CD4-positive, CD25-positive, alpha-beta regulatory T cell (primary cell): ENCODE data around the gene TXNRD2. TPM values are rescaled to one million over a fixed set of nuclear protein-coding genes. Genes with fewer than 3 reads are reported as not detected.
"Not testable (repeated sequence)": the region's sequence is repeated elsewhere in the genome, so short reads cannot be mapped to it uniquely, and the experiment has no call there.

Experiments
- ATAC-seq, 2 donors: fragments of 150-1000 bp; cut with Tn5 transposase; one replicate each; pipeline ENCODE4 v1.10.0; 2021; ENCODE audit warnings: low read depth in 2 of 2, moderate number of reproducible peaks in 2 of 2, moderate library complexity in 1 of 2
- DNase-seq, 3 donors: peaks; one replicate each; pipeline versions ENCODE4 v3.0.0 to v3.0.0-alpha.2; 2012 to 2022; ENCODE audit warnings: mixed read lengths in 1 of 3
- H3K27ac ChIP-seq: one replicate; pipeline ENCODE4 v1.7.0; 2013; ENCODE audit warnings: mild to moderate bottlenecking, low read length; ENCODE audit not compliant: insufficient read depth, poor library complexity, severe bottlenecking
- H3K27me3 ChIP-seq: one replicate; pipeline ENCODE4 v1.7.0; 2013; ENCODE audit warnings: low read length; ENCODE audit not compliant: control insufficient read depth, insufficient read depth
- H3K36me3 ChIP-seq: one replicate; pipeline ENCODE4 v1.7.0; 2013; ENCODE audit warnings: mild to moderate bottlenecking, low read length, moderate library complexity; ENCODE audit not compliant: control insufficient read depth, insufficient read depth
- H3K4me1 ChIP-seq: 2 replicates; pipeline ENCODE4 v1.7.0; 2013; ENCODE audit warnings: mild to moderate bottlenecking, low read length; ENCODE audit not compliant: insufficient read depth, control insufficient read depth, poor library complexity, severe bottlenecking
- H3K4me3 ChIP-seq: one replicate; pipeline ENCODE4 v1.7.0; 2013; ENCODE audit warnings: low read depth, mild to moderate bottlenecking, low read length, moderate library complexity
- H3K9me3 ChIP-seq, 2 experiments: 1 replicate in 1 of 2; 2 replicates in 1 of 2; pipeline ENCODE4 v1.7.0; 2013; ENCODE audit warnings: low read length in 2 of 2, mild to moderate bottlenecking in 1 of 2, moderate library complexity in 1 of 2; ENCODE audit not compliant: control insufficient read depth in 2 of 2
- H3K27ac Mint-ChIP-seq, 3 donors: one replicate each; pipeline ENCODE4 v1.8.0; 2020 to 2022; ENCODE audit warnings: mild to moderate bottlenecking in 3 of 3, mixed read lengths in 3 of 3, moderate library complexity in 2 of 3
- H3K27me3 Mint-ChIP-seq: one replicate; pipeline ENCODE4 v1.8.0; 2022; ENCODE audit warnings: mild to moderate bottlenecking, mixed read lengths
- H3K36me3 Mint-ChIP-seq: one replicate; pipeline ENCODE4 v1.8.0; 2020; ENCODE audit warnings: mixed read lengths
- H3K4me1 Mint-ChIP-seq, 4 donors: one replicate each; pipeline ENCODE4 v1.8.0; 2020 to 2022; ENCODE audit warnings: mixed read lengths in 4 of 4, mild to moderate bottlenecking in 1 of 4
- H3K4me3 Mint-ChIP-seq, 4 donors: one replicate each; pipeline ENCODE4 v1.8.0; 2020 to 2022; ENCODE audit warnings: mild to moderate bottlenecking in 4 of 4, mixed read lengths in 4 of 4, moderate library complexity in 3 of 4
- H3K9me3 Mint-ChIP-seq, 7 donors: one replicate each; pipeline ENCODE4 v1.8.0; 2020 to 2022; ENCODE audit warnings: mixed read lengths in 7 of 7, mild to moderate bottlenecking in 3 of 7, moderate library complexity in 2 of 7
- polyA plus RNA-seq, 4 donors: library from polyadenylated mRNA; unstranded; fragments of 300-500 nt; fragmentation: Illumina TruSeq; gene quantifications; one replicate each; pipeline ENCODE4 v1.2.3, GENCODE V29; 2021
- total RNA-seq: library from RNA; stranded (reverse); gene quantifications from one replicate; pipeline ENCODE4 v1.2.3, GENCODE V29; 2022

Gene TXNRD2
- total and polyA plus RNA-seq, 5 donors from 2014 or later = 11.3 to 25.7 (median 11.9) TPM

- Mint-ChIP-seq H3K27me3 (no peaks in the 10 kb centered on the region), H3K36me3 (peaks cover 9% of the 10 kb centered on the region), H3K4me3 (peak overlapping the region; percentile 92 to 95 (median 94)), H3K4me1 (peaks cover 21 to 69% (median 45%) of the 10 kb centered on the region in 4 donors), H3K27ac (peak overlapping the region; percentile 94 to 99 (median 95)), H3K9me3 (no peaks in the 10 kb centered on the region)
- Histone ChIP-seq H3K36me3 (no peaks in the 10 kb centered on the region), H3K27me3 (no peaks in the 10 kb centered on the region), H3K27ac (peak overlapping the region; percentile 77), H3K4me1 (peaks cover 28% of the 10 kb centered on the region), H3K9me3 (no peaks in the 10 kb centered on the region), H3K4me3 (peak overlapping the region; percentile 87)
- ATAC-seq = no peak
- peak in 1 of 3 donors; percentile 33 for DNase-seq
Observed at GRCh38 chr22:19942157-19943081, 801 bp upstream of the TXNRD2 start.

GRCh38 chr22:19940536-19941364 is 868 bp downstream of the TXNRD2 start:
- Histone ChIP-seq H3K27me3 (no peaks in the 10 kb centered on the region), H3K4me3 (peak overlapping the region; percentile 82), H3K36me3 (no peaks in the 10 kb centered on the region), H3K27ac (peak overlapping the region; percentile 77), H3K9me3 (peaks cover 3 to 7% of the 10 kb centered on the region in 2 experiments), H3K4me1 (peaks cover 28% of the 10 kb centered on the region)
- no peaks in the 10 kb centered on the region for H3K27me3 Mint-ChIP-seq
- ATAC-seq = peak in 1 of 2 donors; percentile 6
- peaks cover 0 to 14% (median 5%) of the 10 kb centered on the region in 7 donors for H3K9me3 Mint-ChIP-seq
- peak overlapping the region; percentile 92 to 95 (median 94) for H3K4me3 Mint-ChIP-seq
- peaks cover 17 to 54% (median 36%) of the 10 kb centered on the region in 4 donors for H3K4me1 Mint-ChIP-seq
- peak overlapping the region; percentile 94 to 99 (median 95) for H3K27ac Mint-ChIP-seq
- peaks cover 24% of the 10 kb centered on the region for H3K36me3 Mint-ChIP-seq
- no peak for DNase-seq

GRCh38 chr22:19937616-19938473 is 3.8 kb downstream of the TXNRD2 start:
- Histone ChIP-seq H3K27me3 (no peaks in the 10 kb centered on the region), H3K36me3 (no peaks in the 10 kb centered on the region), H3K4me3 (no peak overlapping the region), H3K27ac (no peak overlapping the region), H3K4me1 (peaks cover 16% of the 10 kb centered on the region), H3K9me3 (peaks cover 3 to 9% of the 10 kb centered on the region in 2 experiments)
- peaks cover 0 to 19% (median 5%) of the 10 kb centered on the region in 7 donors for H3K9me3 Mint-ChIP-seq
- peaks cover 9 to 36% (median 20%) of the 10 kb centered on the region in 4 donors for H3K4me1 Mint-ChIP-seq
- H3K4me3 Mint-ChIP-seq = peak overlapping the region in 1 of 4 donors; percentile 93
- DNase-seq (no peak), ATAC-seq (no peak)
- no peaks in the 10 kb centered on the region for H3K27me3 Mint-ChIP-seq
- H3K36me3 Mint-ChIP-seq = peaks cover 30% of the 10 kb centered on the region
- no peak overlapping the region for H3K27ac Mint-ChIP-seq

GRCh38 chr22:19936513-19936912 is 5.1 kb downstream of the TXNRD2 start:
- Mint-ChIP-seq H3K4me3 (no peak overlapping the region), H3K27ac (no peak overlapping the region), H3K27me3 (no peaks in the 10 kb centered on the region), H3K9me3 (peaks cover 0 to 19% (median 5%) of the 10 kb centered on the region in 7 donors), H3K36me3 (peaks cover 30% of the 10 kb centered on the region), H3K4me1 (peaks cover 7 to 31% (median 17%) of the 10 kb centered on the region in 4 donors)
- DNase-seq (no peak), ATAC-seq (no peak)
- Histone ChIP-seq H3K36me3 (no peaks in the 10 kb centered on the region), H3K4me1 (peaks cover 9% of the 10 kb centered on the region), H3K27ac (no peak overlapping the region), H3K4me3 (no peak overlapping the region), H3K9me3 (peaks cover 3 to 9% of the 10 kb centered on the region in 2 experiments), H3K27me3 (no peaks in the 10 kb centered on the region)

GRCh38 chr22:19935123-19935718 is 6.4 kb downstream of the TXNRD2 start:
- H3K4me1 ChIP-seq, H3K36me3 ChIP-seq, H3K27me3 Mint-ChIP-seq, H3K4me3 Mint-ChIP-seq, H3K9me3 ChIP-seq, H3K27ac Mint-ChIP-seq, ATAC-seq, H3K27ac ChIP-seq, H3K27me3 ChIP-seq, DNase-seq, H3K4me3 ChIP-seq: not testable (repeated sequence)
- peaks cover 34% of the 10 kb centered on the region for H3K36me3 Mint-ChIP-seq
- H3K4me1 Mint-ChIP-seq = peaks cover 4 to 20% (median 12%) of the 10 kb centered on the region in 4 donors
- peaks cover 0 to 19% (median 5%) of the 10 kb centered on the region in 7 donors for H3K9me3 Mint-ChIP-seq

- H3K36me3 Mint-ChIP-seq = peaks cover 41% of the 10 kb centered on the region
- H3K4me3 ChIP-seq = no peak overlapping the region
- no peaks in the 10 kb centered on the region for H3K27me3 ChIP-seq
- peaks cover 0 to 12% (median 6%) of the 10 kb centered on the region in 4 donors for H3K4me1 Mint-ChIP-seq
- H3K27ac ChIP-seq = no peak overlapping the region
- H3K4me1 ChIP-seq = no peaks in the 10 kb centered on the region
- H3K4me3 Mint-ChIP-seq = no peak overlapping the region
- peaks cover 3 to 9% of the 10 kb centered on the region in 2 experiments for H3K9me3 ChIP-seq
- H3K9me3 Mint-ChIP-seq = peaks cover 0 to 19% (median 5%) of the 10 kb centered on the region in 7 donors
- H3K36me3 ChIP-seq = no peaks in the 10 kb centered on the region
- ATAC-seq (no peak), DNase-seq (no peak)
- no peaks in the 10 kb centered on the region for H3K27me3 Mint-ChIP-seq
- H3K27ac Mint-ChIP-seq = peak overlapping the region in 1 of 3 donors; percentile 56
Observed at GRCh38 chr22:19933341-19934241, 8.0 kb downstream of the TXNRD2 start.
